GM18520 (cell line): ENCODE data around the gene RPGRIP1.
"Not testable (repeated sequence)": the region's sequence is repeated elsewhere in the genome, so short reads cannot be mapped to it uniquely, and the experiment has no call there.

Source experiments
- ATAC-seq: cut with Tn5 transposase; IDR thresholded peaks from one replicate; pipeline ENCODE4 v1.9.1; 2021; ENCODE audit not compliant: unreplicated experiment

Gene RPGRIP1

GRCh38 chr14:21258005-21258888 lies 21.6 kb upstream of the RPGRIP1 start:
- no peak for ATAC-seq

DNA sequence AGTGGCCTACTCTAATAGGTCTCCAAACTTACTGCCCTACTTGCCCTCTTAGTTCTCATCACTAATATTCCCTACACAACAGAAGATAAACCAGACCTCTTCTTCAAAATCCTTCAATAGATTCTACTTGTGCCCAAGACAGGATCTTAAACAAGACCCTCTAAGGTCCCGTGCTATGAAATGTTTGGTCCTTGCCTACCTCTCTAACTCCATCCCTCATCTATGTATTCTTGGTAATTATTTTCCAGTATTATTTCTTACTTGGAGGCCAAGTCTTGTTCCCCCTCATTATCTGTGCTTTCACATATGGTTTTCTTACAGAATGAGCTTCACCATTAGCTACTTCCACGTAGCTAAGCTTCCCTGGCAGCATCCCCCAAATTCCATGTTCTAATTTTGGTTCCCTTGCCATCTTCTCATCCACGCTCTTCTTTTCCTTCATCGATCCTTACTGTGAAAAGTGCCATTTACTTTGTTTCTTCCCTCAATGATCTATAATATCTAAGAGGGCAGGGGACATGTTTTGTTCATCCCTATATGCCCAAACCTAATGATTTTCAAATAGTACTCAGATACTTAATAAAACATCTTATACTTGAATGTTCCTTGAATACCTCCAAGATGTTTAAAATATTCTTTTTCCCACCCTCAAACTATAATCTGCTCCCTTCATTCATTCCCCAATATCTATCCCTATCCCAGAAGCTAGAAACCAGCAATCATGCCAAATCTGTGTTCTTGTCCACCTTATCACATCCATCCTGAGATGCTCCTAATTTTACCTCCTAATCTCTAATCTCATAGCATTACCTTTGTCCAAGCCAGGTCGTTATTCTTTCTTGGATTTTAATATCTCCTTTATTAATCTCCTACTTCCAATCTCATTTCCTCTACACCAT lies 20.7 kb upstream of the RPGRIP1 start:
- ATAC-seq: no peak

DNA sequence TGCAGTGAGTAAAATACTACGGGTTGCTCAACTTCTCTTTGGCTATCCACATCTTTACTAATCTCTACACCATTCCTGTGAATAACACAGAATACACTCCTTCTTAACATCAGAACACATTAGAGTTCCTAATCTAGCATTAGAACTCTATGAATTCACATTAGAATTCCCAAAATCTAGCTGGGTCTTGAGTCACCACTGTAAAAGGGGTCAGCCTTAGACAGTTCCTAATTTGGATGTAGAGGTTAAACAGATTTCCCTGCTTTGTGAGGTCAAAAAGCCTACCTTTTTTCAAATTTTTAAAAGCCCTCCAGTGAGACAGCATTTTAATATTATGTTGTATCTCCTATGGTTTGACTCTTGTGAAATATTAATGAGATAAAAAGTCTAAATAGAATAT lies 18.1 kb upstream of the RPGRIP1 start:
- ATAC-seq: no peak

DNA sequence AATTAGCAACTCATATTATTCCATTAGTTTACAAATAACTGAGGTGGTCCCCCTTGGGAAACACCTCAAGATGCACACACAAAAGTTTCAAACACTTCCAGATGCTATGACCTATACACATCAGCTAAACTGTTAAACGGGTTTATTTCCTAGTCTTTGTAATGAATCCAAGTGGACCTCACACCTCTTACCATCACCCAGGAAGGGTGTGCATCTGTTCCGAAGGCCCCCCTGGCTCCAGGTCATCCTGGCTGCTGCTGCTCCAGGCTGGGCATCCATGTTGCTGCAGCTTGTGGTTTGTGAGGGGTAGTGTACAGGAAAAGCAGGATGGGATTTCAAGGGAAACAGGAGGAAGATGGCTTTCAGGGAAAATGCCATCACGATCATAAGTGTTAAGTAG lies 17.5 kb upstream of the RPGRIP1 start:
- no peak for ATAC-seq

- no peak for ATAC-seq
Observed at GRCh38 chr14:21263284-21264024, 16.4 kb upstream of the RPGRIP1 start.

DNA sequence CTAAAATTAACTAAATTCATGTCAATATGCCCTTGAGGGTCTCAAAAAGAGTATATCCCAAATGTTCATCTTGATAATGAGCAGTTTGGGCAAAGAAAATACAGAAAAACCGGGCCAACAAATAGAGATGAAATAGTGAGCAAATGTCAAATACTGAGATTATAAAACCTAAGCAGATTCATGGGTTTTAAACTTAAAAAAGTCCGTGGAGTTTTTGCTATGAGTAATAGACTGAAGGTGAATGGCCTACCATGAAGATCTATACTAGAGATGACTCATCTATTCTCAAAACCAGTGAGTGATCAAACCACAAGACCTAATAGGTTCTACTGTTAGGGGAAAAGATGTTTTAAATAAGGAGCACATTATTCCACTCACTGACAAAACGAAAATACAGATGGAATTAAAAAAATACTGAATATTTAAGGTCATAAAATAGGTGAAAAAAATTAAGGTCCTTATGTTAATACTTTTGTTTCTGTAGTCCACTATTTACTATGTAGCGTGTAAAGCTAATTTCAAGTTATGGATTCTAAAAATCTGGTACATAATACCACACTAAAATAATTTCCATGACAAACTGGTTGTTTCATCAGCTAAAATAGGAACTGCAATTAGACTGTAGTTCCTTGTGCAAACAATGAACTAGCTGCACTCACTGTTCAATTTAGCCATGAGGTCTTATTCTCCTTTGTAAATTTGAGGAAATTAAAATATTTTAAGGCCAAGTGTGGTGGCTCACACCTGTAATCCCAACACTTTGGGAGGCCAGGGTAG lies 15.7 kb upstream of the RPGRIP1 start:
- ATAC-seq: peak; percentile 65

- ATAC-seq: no peak
Observed at GRCh38 chr14:21267431-21267845, 12.4 kb upstream of the RPGRIP1 start.

GRCh38 chr14:21267886-21268616 lies 11.8 kb upstream of the RPGRIP1 start:
- no peak for ATAC-seq

GRCh38 chr14:21268617-21269251 lies 11.1 kb upstream of the RPGRIP1 start:
- no peak for ATAC-seq

GRCh38 chr14:21269252-21270046 lies 10.4 kb upstream of the RPGRIP1 start, which contains the start of gene HNRNPC:
HNRNPC (minus strand) TSS chr14:21269442; CDS start chr14:21234193, 35,249 bp downstream.
- ATAC-seq: peak; percentile 92

DNA sequence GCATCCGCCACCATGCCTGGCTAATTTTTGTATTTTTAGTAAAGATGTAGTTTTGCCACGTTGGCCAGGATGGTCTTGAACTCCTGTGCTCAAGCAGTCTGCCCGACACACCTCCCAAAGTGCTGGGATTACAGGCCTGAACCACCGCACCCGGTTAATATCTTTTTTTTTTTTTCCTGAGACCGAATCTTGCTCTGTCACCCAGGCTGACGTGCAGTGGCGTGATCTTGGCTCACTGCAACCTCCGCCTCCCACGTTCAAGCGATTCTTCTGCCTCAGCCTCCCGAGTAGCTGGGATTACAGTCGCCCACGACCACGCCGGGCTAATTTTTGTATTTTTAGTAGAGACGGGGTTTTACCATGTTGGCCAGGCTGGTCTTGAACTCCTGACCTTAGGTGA lies 7.2 kb upstream of the RPGRIP1 start:
- not testable (repeated sequence) for ATAC-seq

DNA sequence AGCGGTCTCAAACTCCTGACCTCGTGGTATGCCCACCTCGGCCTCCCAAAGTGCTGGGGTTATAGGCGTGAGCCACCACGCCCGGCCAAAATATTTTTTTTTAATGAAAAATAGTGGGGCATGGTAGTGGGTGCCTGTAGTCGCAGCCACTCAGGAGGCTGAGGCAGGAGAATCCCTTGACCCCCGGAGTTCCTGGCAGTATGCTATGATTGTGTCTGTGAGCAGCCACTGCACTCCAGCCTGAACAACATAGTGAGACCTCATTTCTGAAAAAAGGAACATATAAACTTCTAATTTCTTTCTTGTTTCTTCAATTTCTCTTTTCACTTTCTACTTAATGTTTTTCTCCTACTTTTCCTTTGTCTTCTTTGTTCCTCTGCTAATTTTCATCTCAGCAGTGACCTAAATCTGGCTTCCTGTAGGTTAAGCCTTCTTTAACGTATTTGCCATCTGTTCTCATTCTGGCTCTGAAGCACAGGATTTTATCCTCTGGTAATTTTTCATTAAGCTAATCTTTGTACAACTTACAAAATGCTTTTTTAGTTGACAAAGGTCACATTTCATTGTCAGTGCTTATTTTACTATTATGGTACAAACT lies 4.5 kb upstream of the RPGRIP1 start:
- ATAC-seq: no peak

- ATAC-seq: no peak
Observed at GRCh38 chr14:21278632-21279031, 1.3 kb upstream of the RPGRIP1 start.

DNA sequence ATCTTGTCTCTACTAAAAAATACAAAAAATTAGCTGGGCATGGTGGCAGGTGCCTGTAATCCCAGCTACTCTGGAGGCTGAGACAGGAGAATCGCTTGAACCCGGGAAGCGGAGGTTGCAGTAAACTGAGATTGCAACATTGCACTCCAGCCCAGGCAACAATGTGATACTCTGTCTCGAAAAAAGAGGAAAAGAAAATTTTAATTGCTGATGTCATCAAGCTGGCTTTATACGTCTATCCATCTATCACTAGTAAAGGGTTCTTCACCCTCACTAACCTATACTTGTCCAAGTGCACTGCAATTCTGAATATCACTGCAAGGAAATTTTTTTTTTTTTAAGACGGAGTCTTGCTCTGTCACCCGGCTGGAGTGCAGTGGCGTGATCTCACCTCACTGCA lies 2.0 kb downstream of the RPGRIP1 start:
- ATAC-seq: not testable (repeated sequence)

GRCh38 chr14:21286516-21286915 lies 6.6 kb downstream of the RPGRIP1 start:
- ATAC-seq: not testable (repeated sequence)

DNA sequence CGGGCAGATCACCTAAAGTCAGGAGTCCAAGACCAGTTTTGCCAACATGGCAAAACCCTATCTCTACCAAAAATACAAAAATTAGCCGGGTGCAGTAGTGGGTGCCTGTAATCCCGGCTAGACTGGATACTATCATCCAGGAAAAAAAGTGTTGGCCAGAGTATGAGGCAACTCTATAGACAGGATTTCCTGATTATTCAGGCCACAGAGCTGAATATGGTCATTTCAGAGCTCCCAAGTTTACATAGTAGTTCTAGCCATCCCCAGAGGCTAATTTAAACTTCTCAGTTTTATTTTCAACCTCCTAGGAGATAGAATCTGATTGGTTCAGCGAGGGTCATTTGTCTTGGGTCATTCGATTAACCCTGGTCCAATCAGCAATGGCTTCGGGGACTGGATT lies 7.3 kb downstream of the RPGRIP1 start:
- ATAC-seq: no peak

DNA sequence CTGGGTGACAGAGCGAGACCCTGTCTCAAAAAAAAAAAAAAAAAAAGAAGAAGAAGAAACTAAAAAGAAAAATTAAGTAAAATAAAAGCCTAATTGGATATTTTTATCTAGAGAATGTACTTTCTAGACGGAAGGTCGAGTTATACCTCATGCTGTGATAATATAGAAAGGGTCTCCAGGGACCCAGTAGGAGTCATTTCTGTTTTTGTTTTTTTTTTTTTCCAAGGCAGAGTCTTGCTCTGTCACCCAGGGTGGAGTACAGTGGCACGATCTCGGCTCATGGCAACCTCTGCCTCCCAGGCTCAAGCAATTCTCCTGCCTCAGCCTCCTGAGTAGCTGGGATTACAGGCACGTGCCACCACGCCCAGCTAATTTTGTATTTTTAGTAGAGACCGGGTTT lies 14.1 kb downstream of the RPGRIP1 start:
- ATAC-seq: not testable (repeated sequence)

- no peak for ATAC-seq
Observed at GRCh38 chr14:21298358-21298757, 18.5 kb downstream of the RPGRIP1 start.
